ENCODE measurements around the gene SIVA1.

The SIVA1 gene

GRCh38 chr14:104785708-104786080 is 32.7 kb downstream of the SIVA1 start:
- DNase-seq, result no peak

- DNase-seq, result peak; percentile 23
Measured at GRCh38 chr14:104786091-104786586, 33.2 kb downstream of the SIVA1 start.

- no peak for DNase-seq
Measured at GRCh38 chr14:104786726-104787675, 34.1 kb downstream of the SIVA1 start.

GRCh38 chr14:104787736-104788135 is 34.8 kb downstream of the SIVA1 start:
- DNase-seq, result peak; percentile 69

GRCh38 chr14:104788161-104788818 is 35.3 kb downstream of the SIVA1 start:
- DNase-seq, result no peak

- DNase-seq, result no peak
Measured at GRCh38 chr14:104788873-104789663, 36.1 kb downstream of the SIVA1 start.

GRCh38 chr14:104789752-104790743 is 37.1 kb downstream of the SIVA1 start:
- DNase-seq, result no peak

- DNase-seq, result no peak
Measured at GRCh38 chr14:104791425-104791824, 38.5 kb downstream of the SIVA1 start.

GRCh38 chr14:104792101-104792884 is 39.3 kb downstream of the SIVA1 start:
- DNase-seq, result no peak

GRCh38 chr14:104792945-104793702 is 40.2 kb downstream of the SIVA1 start:
- DNase-seq, result no peak

GRCh38 chr14:104793703-104793959 is 40.7 kb downstream of the SIVA1 start:
- DNase-seq, result no peak

GRCh38 chr14:104794099-104794498 is 41.2 kb downstream of the SIVA1 start:
- peak; percentile 53 for DNase-seq

GRCh38 chr14:104794631-104794992 is 41.7 kb downstream of the SIVA1 start:
- DNase-seq, result peak; percentile 30

- DNase-seq, result peak; percentile 25
Measured at GRCh38 chr14:104794993-104795780, 42.2 kb downstream of the SIVA1 start, which contains the start of gene AKT1. Gene AKT1 (minus strand): TSS chr14:104795748. CDS start chr14:104792643, 3,105 bp downstream.

GRCh38 chr14:104795781-104796686 is 43.1 kb downstream of the SIVA1 start:
- peak; percentile 37 for DNase-seq

- no peak for DNase-seq
Measured at GRCh38 chr14:104796687-104797081, 43.7 kb downstream of the SIVA1 start.

- DNase-seq, result peak; percentile 15
Measured at GRCh38 chr14:104797115-104798044, 44.4 kb downstream of the SIVA1 start.
